ENCODE measurements around the gene ABTB2. TPM values are rescaled to one million over a fixed set of nuclear protein-coding genes. Genes with fewer than 3 reads are reported as not detected.
A peak's percentile ranks its signal among the peaks of the same experiment; 100 is the strongest.
"Not testable (repeated sequence)": the region's sequence is repeated elsewhere in the genome, so short reads cannot be mapped to it uniquely, and the experiment has no call there.

The ABTB2 gene
- total RNA-seq = 2.4 TPM

DNA sequence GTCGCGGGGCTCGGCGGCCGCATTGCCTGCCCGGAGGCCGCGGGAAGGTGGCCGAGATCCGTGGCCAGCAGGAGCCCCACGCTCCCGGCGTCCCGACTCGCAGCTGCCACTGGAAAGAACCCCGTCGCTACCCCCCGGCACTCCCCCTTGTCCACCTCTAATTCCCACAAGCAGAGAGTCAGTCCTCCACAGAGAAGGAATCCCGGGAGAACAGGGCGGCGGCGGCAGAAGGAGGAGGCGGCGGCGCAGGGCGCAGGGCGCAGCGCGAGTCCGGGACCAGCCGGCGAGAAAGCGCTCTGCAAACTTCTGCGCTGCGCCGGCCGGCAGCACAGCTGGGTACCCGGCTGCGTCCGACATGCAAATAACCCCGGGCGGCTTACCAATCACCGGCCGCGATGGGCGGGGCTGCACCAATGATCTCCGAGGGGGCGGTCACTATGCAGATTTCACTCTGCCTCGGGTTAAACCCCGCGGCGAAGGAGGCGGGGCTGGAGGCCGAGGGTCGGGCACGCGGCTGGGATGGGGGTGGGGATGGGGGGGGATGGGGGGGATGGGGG is at the start of gene ABTB2:
TSS of gene ABTB2 (minus strand) at position 310 of the 557 bp plus-strand sequence.
- FAIRE-seq (no peak), DNase-seq (ENCODE audit: low spot score in 2 of 2) (peak; percentile 97 to 98)

DNA sequence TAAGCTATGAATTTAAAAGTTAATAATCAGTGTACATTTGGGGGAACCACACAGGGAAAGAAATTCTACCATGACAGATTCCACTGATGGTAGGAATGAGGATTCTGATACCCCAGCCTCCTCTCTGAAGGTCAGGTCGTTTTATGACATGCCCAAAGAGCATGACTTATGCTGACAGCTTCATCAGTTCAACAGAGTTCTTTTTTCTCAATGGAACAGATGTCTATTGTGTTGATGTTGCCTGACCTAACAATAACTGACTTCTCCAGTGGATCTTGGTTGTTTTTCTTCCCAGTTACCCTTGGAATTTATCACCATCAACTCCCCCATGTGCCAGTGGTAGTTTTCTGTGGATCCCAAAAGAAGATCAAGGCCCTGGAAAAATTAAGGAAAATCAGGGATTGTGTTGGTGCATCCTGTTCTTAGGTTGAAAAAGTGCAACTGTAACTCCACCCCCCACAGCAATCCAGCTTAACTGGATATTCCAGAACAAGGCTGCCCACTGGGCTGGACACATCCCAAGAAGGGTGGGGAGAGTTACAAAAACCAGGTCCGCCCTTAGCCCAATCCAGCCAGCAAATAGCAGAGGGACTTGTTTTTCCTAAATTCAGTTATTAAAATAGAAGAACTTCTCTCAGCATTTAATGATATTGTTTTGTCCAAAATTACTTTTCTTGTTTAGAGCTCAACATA is 49.5 kb upstream of the ABTB2 start:
- no peak for FAIRE-seq
- no peak for DNase-seq (ENCODE audit: low spot score in 2 of 2)

DNA sequence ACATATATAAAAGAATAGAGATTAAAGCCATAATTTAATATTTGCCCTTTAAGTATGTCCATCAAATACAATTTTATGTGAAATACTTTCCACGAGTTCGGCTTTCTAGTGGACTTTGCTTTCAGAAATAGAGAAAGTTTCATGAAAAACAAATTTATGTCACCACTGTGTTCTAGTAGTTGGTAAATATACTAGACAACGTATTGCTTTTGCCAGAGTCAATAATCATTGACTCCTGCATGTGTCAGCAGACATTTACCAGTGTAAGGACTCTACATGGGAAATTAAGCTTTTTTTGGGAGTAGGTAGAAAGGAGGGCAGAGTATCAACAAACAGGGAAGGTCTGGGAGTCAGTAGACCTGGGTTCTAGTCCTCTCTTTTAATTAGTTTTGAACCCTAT is 48.6 kb upstream of the ABTB2 start:
- DNase-seq (ENCODE audit: low spot score in 2 of 2) (no peak), FAIRE-seq (no peak)

DNA sequence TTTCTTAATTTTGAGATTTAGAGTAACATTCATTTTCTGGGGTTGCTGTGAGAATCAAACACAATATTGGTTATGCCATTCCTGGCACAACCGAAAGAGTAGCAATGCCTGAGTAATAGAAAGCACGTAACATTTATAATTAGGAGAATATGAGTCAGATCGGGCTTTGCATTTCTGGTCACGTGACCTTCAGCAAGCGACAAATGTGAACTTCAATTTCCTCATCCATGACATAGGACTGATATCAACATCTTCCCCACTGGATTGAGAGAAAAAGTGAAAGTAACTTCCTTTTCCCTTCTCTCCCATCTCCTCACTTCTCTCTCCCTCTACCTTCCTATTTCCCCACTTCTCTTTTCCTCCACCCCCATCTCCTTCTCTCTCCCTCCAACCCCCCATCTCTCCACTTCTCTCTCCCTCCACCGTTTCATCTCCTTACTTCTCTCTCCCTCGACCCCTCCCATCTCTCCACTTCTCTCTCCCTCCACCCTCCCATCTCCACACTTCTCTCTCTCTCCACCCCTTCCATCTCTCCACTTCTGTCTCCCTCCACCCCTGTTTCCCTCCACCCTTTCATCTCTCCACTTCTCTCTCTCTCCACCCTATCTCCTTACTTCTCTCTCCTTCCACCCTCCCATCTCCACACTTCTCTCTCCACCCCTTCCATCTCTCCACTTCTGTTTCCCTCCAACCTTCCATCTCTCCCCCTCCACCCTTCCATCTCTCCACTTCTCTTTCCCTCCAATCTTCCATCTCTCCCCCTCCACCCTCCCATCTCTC is 47.5 kb upstream of the ABTB2 start:
- DNase-seq (ENCODE audit: low spot score in 2 of 2) (no peak), FAIRE-seq (no peak)

DNA sequence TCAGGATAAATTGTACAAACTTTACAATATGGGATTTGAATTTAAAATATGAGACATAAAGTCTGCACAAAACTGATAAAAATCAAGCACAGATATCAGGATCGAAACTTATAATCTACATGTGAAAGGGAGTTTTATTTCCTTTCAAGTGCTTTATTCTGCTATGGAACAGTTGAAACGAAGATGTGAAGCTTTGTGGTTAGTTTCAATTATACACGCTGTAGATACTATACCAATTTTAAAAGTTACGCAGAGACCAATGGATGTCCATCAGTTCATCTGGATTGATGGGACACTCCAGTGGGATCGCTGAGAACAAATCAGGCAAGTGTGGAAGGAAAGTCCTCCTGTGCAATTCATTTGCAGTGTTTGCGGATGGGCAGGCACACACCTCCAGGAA is 46.5 kb upstream of the ABTB2 start:
- FAIRE-seq (no peak), DNase-seq (ENCODE audit: low spot score in 2 of 2) (no peak)

DNA sequence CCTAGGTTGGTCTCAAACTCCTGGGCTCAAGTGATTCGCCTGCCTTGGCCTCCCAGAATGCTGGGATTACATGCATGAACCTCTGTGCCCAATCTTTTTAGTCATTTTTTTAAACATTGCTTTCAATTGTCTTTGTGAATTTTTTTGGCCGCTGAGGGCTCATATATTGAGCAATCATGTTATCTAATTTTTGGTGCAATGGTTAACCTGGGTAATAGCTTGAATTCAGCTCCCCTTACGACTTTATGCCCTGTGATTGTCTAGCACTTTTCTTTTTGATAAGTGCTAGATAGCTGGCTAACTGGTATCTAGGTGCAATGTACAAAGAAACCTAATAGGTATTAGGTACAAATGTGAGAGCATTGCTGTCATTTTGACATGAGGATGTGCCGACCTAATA is 45.6 kb upstream of the ABTB2 start:
- no peak for FAIRE-seq
- no peak for DNase-seq (ENCODE audit: low spot score in 2 of 2)

DNA sequence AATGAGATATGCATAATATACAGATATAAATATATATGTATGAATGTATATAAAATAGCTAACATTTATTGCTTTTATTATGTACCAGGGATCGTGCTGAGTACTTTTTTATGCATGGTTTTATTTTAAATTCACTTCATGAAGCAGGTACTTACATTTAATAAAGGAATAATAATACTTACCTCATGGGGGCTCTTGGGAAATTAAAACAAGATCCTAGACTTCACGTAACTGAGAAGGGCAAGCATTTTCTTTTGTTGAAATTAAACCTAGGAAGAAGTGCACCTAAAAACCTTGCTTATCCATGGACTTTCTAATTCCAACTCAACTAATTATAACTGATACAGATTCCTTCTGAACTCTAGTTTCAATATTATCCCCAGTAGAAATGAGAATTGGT is 40.0 kb upstream of the ABTB2 start:
- DNase-seq (ENCODE audit: low spot score in 2 of 2) (no peak), FAIRE-seq (no peak)

DNA sequence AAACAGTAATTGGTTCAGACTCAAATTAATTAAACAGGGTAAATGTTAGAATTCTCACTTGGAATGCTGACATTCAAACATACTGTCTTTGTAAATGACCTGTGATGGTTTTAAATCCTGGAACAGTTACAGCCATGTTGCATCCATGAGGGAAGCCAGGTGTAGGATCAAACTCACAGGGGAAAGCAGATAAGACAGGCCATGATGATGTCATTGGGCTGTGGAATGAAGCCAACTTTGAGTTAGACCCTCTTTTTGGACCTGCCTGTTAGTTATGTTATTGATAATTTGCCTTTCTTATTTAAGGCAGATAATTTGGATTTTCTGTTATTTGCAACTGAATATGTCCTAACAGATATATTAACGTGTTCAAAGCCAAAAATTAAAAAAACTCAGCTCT is 39.3 kb upstream of the ABTB2 start:
- DNase-seq (ENCODE audit: low spot score in 2 of 2) (no peak), FAIRE-seq (no peak)

DNA sequence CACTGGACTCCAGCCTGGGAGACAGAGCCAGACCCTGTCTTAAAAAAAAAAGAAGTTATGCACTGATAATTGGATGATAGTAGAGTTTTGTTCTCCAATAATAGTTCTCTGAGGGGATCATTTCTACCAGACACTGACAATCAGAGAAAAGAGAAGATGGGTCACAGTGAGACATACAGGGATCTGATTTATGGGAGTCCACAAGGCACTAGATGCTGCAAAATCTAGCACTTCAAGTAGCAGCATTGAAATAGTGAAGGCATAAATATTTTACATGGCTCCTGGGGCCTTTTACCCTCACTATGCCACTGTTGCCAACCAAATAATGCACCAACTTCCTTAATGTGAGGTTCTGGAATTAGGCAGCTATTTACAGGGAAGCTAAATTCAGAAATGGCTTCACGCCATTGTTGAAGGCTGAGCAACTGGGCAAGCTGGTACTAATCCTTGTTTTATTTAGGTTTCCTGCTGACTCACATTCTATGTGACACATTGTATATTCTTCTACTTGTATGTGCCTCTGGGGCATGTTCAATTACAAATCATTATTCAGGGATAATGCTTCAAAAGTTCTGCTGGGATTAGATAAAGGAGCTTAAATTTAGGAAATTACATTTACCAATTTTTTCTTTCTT is 38.2 kb upstream of the ABTB2 start:
- no peak for FAIRE-seq
- DNase-seq (ENCODE audit: low spot score in 2 of 2) = peak in 1 of 2 donors; percentile 16

DNA sequence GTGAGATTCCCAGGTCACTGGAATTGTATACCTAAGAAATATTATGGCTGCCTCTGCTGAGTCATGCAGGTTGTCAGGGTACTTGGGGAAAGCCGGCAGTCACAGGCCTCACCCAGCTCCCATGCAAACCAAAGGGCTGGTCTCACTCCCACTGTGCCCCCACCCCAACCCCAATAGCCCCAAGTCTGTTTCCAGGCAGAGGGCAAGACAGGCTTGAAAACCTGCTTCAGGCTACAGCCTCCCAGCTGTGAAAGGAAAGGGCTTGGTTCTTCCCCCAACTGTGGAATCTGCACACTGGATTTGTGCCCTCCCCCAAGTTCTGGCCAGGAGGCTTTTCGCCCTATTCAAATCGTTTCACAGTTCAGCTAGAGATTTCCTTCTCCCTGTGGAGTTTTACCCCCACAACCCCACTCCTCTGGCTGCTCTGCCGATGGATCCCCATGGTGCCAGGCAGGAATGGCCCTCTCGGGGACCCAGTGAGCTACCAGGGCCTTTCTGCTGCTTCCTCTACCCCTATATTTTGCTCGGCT is 37.0 kb upstream of the ABTB2 start:
- DNase-seq (ENCODE audit: low spot score in 2 of 2) (no peak), FAIRE-seq (no peak)

DNA sequence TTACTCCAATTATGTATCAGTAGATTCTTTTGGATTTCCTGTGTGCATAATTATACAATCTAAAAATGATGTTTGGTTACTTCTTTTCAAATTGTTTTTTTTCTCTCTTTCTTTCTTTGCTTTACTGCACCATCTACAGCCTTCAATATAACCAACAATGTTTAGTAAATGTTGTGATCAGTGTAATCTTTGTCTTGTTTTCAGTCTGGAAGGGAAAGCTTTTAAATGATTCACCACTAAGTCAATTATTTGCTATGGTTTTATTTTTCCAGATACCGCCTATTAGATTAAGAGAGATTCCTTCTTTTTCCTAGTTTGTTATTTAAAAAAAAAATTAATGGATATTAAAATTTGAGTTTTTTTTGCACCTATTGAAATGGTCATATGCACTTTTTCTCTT is 29.8 kb upstream of the ABTB2 start:
- DNase-seq (ENCODE audit: low spot score in 2 of 2) (no peak), FAIRE-seq (no peak)

DNA sequence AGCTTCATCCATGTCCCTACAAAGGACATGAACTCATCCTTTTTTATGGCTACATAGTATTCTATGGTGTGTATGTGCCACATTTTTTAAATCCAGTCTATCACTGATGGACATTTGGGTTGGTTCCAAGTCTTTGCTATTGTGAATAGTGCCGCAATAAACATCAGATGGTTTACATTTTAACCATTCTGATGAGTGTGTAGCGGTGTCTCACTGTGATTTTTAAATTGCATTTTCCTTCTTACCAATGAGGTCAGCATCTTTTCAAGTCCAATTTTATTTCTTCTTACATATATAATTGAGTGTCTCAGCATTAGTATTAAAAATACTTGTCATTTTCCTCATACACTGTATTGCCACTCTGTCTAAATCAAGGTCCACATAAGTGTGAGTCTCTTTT is 28.5 kb upstream of the ABTB2 start:
- FAIRE-seq; DNase-seq (ENCODE audit: low spot score in 2 of 2): not testable (repeated sequence)

DNA sequence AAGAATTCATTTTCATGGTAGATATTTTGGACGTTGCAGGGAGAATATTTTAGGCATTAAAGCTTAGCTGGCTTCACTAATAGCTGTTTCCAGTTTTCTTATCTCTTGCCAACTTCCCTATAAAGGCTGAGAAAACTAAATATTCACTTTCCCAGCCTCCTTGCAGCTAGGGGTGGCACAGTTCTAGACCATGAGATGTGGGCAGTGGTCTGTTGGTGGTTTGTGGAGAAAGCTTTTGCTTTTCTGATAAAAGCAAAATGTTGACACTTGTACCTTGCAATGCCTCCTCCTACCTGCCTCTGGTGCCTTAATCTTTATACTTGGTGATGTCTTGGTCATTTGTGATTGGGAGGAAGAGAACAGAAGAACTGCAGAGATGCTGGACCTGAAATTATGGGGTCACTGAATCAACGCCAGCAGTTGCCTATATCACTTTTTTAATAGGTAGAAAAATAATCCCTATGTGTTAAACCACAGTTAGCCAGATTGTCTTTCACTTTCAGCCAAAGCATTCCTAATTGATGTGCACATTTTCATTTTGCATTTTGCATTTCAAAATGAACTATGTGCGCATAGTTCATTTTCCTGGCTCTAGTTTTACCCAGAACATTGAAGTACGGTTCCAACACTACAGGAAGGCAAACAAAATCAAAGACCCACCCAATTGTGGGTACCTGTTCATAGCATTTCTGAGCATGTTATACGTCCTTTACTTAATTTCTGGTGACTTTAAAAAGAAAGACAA is 24.9 kb upstream of the ABTB2 start:
- FAIRE-seq = no peak

DNA sequence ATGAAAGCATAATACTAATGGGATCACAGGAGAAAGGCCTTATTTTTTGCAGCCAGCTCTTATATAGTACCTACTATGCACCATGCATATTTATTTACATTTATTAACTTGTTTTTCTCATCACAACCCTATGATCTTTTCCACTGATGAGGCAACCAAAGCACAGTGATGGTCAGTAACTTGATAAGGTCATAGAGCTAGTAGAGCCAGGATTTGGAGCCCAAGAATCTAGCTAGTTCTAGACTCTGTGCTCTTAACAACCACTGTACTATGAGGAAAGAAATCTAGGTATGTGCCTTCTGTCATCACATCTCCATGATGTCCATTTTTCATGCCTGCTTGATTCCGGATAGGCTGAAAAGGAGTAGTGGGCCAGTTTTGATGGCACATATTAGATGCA is 24.0 kb upstream of the ABTB2 start:
- FAIRE-seq (no peak), DNase-seq (ENCODE audit: low spot score in 2 of 2) (no peak)

More for the DNA sequence above, 24.9 kb upstream of the ABTB2 start:
- no peak for DNase-seq (ENCODE audit: low spot score in 2 of 2)

DNA sequence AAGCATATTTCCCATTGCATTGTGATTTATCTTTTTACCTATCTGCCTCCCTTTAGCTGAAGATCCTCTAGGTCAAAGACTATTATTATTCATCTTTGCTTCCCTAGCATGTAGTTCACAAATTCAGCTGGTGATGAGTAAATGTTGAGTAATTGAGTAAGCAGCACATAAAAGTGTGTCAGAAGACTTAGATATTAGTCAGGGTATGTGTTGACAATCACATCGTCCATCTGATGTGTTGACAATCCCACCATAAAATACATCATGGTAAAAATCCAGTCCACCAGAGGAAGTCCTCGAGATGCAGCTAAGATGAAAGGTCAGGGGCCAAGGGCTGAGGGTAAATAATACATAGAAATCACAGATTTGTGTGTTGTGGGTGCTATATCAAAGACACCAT is 22.9 kb upstream of the ABTB2 start:
- FAIRE-seq = no peak

DNA sequence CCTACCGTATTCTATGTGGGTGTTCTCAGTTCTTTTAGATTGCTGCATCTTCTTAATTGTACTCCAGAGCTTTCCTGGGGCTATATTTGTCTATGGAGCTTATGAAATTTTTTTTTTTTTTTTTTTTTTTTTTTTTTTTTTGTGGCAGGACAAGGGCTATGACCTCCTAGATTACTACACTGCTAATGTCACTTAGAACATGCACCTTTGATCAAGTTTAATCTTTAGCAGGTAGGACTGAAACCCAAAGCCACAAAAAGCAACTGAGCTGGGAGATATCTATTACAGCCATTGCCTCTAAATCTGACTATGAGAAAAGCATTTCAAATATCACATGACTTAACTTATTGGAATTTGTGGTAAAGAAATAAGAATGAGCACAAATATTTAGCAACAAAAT is 21.7 kb upstream of the ABTB2 start:
- DNase-seq (ENCODE audit: low spot score in 2 of 2) (no peak), FAIRE-seq (no peak)

More for the DNA sequence above, 22.9 kb upstream of the ABTB2 start:
- no peak for DNase-seq (ENCODE audit: low spot score in 2 of 2)

DNA sequence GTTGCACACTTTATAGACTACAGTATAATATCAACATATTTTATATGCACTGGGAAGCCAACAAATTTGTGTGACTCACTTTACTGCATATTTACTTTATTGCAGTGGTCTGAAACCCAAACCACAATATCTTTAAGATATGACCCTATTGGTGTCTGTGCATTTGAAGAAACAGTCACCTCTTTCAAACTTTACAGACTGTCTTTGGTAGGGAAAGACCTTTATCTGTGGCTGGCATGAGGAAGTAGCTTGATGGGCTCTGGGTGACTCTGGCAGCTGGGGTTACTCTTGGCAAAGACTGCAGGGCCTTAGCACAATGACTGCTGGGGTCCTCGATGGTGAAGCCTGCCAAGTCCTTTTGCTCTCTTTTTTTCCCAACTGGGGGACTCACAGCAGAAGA is 21.3 kb upstream of the ABTB2 start:
- DNase-seq (ENCODE audit: low spot score in 2 of 2) = no peak
- FAIRE-seq = no peak

DNA sequence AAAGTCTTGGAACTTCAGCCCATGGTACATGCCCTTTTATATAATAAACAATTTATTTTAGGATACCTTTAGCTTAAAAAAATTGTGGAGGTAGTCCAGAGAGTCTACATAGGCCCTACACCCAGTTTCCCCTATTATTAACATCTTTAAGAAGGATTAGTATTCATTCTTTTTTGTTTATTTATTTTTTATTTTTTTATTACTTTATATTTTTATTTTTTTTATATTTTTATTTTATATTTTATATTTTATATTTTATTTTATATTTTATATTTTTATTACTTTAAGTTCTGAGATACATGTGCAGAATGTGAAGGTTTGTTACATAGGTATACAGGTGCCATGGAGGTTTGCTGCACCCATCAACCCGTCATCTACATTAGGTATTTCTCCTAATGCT is 15.9 kb upstream of the ABTB2 start:
- FAIRE-seq (peak; percentile 79), DNase-seq (ENCODE audit: low spot score in 2 of 2) (no peak)

DNA sequence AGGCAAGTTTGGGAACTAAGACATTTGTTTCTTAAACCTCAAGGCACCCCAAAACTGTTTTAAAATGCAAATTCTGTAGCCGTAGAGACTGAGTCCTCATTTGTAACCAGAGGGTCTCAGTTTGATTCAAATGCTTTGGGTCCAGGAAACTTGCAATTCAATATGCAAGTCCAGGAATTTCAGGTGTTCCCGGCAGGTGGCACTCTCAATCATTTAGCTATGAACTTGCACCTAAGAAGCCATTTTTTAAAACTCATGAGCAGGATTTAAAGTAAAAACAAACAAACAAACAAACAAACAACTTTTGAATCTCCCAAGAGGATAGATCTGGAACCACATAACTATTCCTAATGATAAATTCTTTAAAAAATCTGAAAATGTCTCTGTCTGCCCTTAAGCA is 8.7 kb upstream of the ABTB2 start:
- FAIRE-seq (no peak), DNase-seq (ENCODE audit: low spot score in 2 of 2) (no peak)

DNA sequence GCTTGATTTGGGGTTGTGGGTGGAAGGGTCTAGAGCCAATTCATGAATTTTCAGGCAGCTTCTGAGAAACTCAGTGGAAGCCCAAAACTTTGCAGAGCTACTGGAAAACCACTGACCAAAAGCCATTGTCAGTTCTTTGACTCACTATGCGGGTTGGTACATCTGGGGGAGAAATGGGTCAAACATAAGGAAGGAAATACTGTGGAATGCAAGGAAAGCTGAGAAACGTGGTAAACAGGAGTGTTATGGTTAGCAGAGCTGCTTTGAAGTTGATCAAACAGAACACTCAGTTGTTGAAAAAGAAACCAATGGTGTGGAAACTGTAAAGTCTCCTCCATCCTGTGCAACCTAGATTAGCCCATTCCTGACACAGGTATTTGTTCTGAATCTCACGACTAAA is 6.3 kb upstream of the ABTB2 start:
- no peak for FAIRE-seq
- no peak for DNase-seq (ENCODE audit: low spot score in 2 of 2)
